ENCODE measurements around the gene TFDP1. TPM values are rescaled to one million over a fixed set of nuclear protein-coding genes. Genes with fewer than 3 reads are reported as not detected.
"Not testable (repeated sequence)": the region's sequence is repeated elsewhere in the genome, so short reads cannot be mapped to it uniquely, and the experiment has no call there.

Gene TFDP1
- total RNA-seq, 1 experiment from 2014 or later, result 65.7 TPM

- no peak for DNase-seq (ENCODE audit: low read depth)
Observed at GRCh38 chr13:113567681-113568080, 16.9 kb upstream of the TFDP1 start.

GRCh38 chr13:113573065-113573464 is 11.5 kb upstream of the TFDP1 start:
- no peak for DNase-seq (ENCODE audit: low read depth)

DNA sequence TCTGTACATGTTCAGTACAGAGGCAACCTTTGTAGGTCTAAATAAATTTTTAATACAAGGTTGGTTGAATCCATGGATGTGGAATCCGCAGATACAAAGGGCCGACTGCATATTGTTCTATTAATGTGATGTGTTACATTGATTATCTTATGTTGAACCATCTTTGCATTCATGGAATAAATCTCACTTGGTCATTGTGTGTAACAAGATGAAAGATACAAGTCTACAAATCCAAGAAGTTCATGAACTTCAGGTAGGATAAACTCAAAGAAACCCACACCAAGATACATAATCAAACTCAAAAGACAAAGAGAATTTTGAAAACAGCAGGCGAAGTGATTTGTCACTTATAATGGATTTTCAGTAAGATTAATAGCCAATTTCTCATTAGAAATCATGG is 8.0 kb upstream of the TFDP1 start:
- no peak for DNase-seq (ENCODE audit: low read depth)

- no peak for DNase-seq (ENCODE audit: low read depth)
Observed at GRCh38 chr13:113577881-113578435, 6.6 kb upstream of the TFDP1 start.

DNA sequence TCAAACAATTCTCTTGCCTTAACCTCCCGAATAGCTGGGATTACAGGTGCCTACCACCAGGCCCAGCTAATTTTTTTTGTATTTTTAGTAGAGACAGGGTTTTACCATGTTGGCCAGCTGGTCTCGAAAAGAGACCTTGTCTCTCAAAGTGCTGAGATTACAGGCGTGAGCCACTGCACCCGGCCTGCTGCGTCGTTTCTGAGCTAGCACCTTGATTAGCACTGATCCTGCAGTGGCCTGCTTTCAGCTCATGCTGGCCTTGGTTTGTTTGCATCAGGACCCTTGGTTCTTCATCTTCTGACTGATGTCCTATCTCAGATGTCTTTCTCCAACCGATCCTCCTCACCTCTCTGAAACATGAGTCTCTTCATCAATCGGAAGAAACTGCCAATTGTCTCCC is 4.9 kb upstream of the TFDP1 start:
- DNase-seq (ENCODE audit: low read depth), result no peak

- DNase-seq (ENCODE audit: low read depth), result no peak
Observed at GRCh38 chr13:113581871-113582270, 2.7 kb upstream of the TFDP1 start.

- no peak for DNase-seq (ENCODE audit: low read depth)
Observed at GRCh38 chr13:113582841-113583631, 1.5 kb upstream of the TFDP1 start.

DNA sequence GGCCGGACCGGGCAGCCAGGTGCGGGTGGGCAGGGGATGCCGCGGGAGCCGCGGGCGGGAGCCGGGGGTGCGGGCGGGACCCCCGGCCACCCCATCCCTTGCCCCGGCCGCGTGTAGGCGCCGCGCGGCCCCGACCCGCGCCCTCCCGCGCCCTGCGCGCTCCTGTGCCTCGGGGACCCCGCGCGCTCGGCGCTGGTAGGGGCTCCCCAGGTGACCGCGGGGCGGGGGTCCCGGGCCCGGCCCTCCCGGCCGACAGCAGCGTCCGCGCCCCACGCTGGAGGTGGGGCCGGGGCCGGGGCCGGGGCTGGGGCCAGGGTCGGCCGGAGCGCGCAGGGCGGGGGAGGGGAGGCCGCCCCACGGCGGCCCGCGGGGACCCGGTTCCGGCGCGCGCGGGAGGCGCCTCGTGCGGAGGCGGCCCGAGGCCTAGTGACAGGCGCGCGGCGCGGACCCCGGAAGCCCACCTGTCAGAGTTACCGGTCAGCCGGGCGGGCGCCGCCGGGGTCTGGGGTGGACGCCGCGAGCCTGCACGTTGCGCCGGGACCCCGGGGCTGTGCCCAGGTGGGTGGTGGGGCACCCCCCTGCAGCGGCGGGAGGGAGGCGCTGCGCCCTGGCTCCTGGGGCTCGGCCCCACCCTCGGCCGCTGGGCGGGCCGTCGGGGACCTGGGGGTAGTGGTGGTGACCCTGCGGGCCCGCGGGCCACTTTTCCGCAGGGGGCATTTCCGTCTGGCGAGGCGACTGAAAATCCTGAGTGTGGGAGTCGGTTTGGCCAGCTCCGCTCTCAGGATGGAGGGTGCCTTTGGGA is 518 bp downstream of the TFDP1 start:
- DNase-seq (ENCODE audit: low read depth), result no peak

DNA sequence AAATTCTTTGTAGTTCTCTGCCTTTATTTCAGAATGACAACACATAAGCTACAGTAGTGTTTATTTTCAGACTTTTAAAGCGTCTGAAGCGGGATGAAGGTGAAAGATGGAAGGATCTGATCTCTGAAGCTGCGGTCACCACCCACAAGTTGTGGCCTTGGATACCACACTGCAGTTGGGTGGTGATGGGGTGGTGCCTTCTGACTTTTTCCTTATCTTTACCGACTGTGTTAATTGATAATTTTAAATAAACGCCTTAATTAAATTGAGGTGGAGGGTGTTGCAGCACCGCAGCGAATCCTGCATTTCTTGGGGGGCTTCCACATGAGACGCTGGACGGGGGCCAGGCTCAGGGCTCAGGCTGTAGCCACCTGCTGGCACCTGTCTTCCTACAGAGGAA is 1.3 kb downstream of the TFDP1 start:
- no peak for DNase-seq (ENCODE audit: low read depth)

- no peak for DNase-seq (ENCODE audit: low read depth)
Observed at GRCh38 chr13:113586661-113587479, 2.3 kb downstream of the TFDP1 start.

DNA sequence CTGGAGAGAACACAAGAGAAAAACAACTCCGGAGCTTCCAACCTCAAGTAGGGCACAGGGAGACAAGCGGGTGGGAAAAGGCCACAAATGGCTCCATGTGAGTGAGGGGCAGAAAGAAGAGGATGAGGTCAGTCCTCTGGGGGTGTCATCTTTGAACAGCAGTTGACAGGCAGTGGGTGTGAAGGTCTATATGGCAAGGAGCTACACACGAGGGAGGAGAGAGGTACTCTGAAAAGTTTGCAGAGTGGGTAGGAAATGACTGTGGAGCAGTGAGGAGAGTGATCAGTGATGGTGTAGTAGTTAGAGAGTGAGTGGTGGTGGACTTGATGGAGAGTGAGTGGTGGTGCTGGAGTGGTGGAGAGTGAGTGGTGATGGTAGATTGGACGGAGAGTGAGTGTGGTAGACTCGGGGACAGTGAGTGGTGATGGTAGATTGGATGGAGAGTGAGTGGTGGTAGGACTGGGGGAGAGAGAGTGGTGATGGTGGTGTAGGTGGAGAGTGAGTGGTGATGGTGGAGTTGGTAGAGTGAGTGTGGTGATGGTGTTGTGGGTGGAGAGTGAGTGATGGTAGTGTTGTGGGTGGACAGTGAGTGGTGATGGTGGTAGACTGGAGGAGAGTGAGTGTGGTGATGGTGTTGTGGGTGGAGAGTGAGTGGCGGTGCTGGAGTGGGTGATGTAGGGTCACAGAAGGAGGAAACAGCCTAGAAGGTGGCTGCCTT is 4.0 kb downstream of the TFDP1 start:
- no peak for DNase-seq (ENCODE audit: low read depth)

DNA sequence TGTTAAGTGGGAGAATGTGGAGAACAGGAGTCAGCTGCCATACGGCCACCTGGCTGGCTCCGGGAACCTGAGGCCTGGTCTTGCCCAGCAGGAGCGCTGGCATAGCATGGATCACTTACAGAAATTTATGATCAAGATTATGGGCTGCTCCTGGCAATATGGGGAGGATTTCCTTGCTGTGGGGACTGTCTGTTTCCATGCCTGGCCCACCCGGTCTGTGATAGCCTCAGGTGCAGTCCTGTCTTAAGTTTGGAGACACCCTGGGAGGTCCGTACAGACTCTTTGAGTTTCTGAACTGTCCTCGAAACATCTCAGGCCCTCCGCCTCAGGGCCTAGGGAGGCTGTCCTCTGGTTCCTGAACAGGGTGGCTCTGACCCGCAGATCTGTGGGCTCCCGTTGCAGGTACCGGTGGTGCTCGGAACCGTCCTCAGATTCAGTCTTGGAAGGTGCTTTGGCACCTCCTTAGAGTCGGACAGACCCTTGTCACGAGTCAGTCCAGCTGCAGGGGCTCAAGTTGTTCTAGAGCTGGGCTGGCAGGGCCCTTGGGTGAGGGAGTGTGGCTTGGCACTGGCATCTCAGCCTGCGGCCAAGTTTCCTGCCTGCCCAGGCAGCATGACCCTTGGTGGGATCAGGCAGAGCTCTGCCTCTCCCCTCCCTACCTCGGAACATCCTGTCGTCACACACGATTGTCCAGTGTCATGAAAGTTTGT is 4.9 kb downstream of the TFDP1 start:
- DNase-seq (ENCODE audit: low read depth), result no peak

DNA sequence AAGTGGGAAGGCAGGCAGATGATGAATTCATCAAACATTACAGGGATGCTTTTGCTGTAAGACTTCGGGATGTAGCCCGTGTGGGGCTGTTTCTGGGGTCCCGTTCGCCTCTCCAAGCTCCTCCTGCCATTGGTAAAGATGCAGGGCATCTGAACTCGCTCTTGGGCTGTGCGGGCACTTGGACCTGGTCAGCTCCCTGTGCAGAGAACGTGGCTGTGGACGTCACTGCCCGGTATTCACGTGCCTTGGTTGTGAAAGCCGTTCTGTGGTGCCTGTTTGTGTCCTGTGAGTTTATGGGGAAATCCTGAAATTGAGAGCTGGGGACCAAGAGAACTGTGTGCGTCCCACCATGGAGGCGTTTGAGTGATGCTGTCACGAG is 5.4 kb downstream of the TFDP1 start:
- DNase-seq (ENCODE audit: low read depth), result no peak

- DNase-seq (ENCODE audit: low read depth), result no peak
Observed at GRCh38 chr13:113591750-113592149, 7.2 kb downstream of the TFDP1 start.

GRCh38 chr13:113592571-113592970 is 8.0 kb downstream of the TFDP1 start:
- DNase-seq (ENCODE audit: low read depth), result peak; percentile 32

DNA sequence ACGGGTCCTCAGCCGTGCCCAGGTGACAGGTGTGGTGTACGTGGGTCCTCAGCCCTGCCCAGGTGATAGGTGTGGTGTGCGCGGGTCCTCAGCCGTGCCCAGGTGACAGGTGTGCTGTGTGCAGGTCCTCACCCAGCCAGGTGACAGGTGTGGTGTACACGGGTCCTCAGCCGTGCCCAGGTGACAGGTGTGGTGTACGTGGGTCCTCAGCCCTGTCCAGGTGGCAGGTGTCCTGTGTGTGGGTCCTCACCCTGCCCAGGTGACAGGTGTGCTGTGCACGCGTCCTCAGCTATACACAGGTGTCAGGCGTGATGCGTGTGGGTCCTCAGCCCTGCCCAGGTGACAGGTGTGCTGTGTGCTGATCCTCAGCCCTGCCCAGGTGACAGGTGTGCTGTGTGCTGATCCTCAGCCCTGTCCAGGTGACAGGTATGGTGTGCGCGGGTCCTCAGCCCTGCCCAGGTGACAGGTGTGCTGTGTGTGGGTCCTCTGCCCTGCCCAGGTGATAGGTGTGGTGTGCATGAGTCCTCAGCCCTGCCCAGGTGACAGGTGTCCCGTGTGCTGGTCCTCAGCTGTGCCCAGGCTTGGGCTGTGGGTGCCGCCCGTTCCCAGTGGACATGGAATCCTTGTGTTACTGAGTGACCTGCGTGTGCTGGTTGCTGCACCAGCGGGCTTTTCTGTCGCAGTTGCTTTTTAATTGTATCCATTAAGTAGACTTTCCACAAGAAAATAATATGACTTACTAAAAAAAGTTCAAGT is 9.7 kb downstream of the TFDP1 start:
- DNase-seq (ENCODE audit: low read depth), result not testable (repeated sequence)

DNA sequence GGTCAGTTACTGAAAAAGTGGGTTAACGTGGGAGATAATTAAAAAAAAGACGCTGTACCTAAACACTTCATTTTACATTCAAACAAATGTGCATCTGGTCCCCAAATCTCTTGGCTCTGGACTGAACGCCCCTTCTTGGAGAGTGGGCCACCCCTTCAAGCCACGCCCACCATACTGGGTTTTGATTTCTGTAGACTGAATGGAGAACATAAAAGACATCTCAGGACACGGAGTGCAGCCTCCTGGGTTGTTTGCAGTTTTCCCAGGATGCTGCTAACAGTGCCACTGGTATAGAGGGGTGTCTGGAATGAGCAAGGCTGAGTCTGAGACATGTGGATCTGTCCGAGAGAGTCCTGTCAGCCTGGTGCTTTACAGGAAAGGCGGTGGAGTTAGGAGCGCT is 10.6 kb downstream of the TFDP1 start:
- no peak for DNase-seq (ENCODE audit: low read depth)

GRCh38 chr13:113596321-113597200 is 12.0 kb downstream of the TFDP1 start:
- DNase-seq (ENCODE audit: low read depth), result no peak
